Cardiac muscle cell (in vitro differentiated cells and primary cell): ENCODE measurements around the gene LAMC1. TPM values are rescaled to one million over a fixed set of nuclear protein-coding genes. Genes with fewer than 3 reads are reported as not detected.
A peak's percentile ranks its signal among the peaks of the same experiment; 100 is the strongest.

Source experiments
- DNase-seq, 2 donors: peaks; one replicate each; pipeline versions ENCODE4 v3.0.0 to v3.0.0-alpha.2; 2010 to 2017; ENCODE audit warnings: low read depth in 1 of 2, low spot score in 1 of 2
- H3K27ac ChIP-seq: fragments of 200-600 bp; sonication (generic); 2 replicates; pipeline ENCODE4 v1.5.1; 2016
- H3K27me3 ChIP-seq: fragments of 200-600 bp; sonication (generic); 2 replicates; pipeline ENCODE4 v1.6.0; 2016; ENCODE audit warnings: control low read depth
- H3K36me3 ChIP-seq: fragments of 200-600 bp; sonication (generic); 2 replicates; pipeline ENCODE4 v1.5.1; 2016; ENCODE audit warnings: control low read depth
- H3K4me1 ChIP-seq: fragments of 200-600 bp; sonication (generic); 2 replicates; pipeline ENCODE4 v1.8.1; 2017; ENCODE audit warnings: low read depth, mild to moderate bottlenecking, mixed run types
- H3K4me3 ChIP-seq: fragments of 200-600 bp; sonication (generic); 2 replicates; pipeline ENCODE4 v1.5.1; 2016; ENCODE audit warnings: mild to moderate bottlenecking
- H3K9me3 ChIP-seq: fragments of 200-600 bp; sonication (generic); 2 replicates; pipeline ENCODE4 v1.5.1; 2017; ENCODE audit warnings: low read depth, mild to moderate bottlenecking, control low read depth
- polyA plus RNA-seq: library from polyadenylated mRNA; unstranded; fragments of >200 nt; fragmentation: Nextera tagmentation; extraction: Ambion mirVana; gene quantifications from 2 replicates; pipeline ENCODE4 v1.2.1, GENCODE V29; 2016
- total RNA-seq: library from RNA; depleted of rRNA; stranded (reverse); fragments of >200 nt; gene quantifications from 2 replicates; pipeline ENCODE4 v1.2.3, GENCODE V29; 2016
- TF ChIP-seq, protein P1 (sequence below): IDR thresholded peaks from 2 replicates; pipeline ENCODE4 v1.5.1; 2012; ENCODE audit warnings: low read depth, mild to moderate bottlenecking, low read length

LAMC1 gene
- total and polyA plus RNA-seq, 2 experiments from 2014 or later: 66.4 to 329 TPM

DNA sequence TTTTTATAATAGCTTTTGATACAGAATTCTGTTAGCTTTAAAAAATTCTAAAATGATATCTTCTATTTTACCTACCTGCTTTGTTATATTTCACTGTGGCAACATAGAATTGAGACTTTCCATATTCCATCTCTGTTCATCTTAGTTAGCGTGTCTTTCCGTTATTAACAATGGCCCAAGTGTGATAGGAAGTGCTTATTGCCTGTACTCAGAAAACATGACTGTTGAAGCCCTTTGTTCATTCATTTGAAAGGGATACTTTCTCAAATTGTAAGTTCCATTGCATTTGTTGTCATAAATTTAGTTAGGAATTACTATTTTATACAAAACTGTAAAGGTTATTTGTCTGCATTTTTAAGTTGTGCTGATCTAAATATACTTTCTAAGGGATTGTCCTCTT lies 73.1 kb downstream of the LAMC1 start:
- no peaks in the 10 kb centered on the region for H3K36me3 ChIP-seq
- H3K27ac ChIP-seq: no peak overlapping the region
- no peaks in the 10 kb centered on the region for H3K9me3 ChIP-seq
- TF ChIP-seq, protein P1, sequence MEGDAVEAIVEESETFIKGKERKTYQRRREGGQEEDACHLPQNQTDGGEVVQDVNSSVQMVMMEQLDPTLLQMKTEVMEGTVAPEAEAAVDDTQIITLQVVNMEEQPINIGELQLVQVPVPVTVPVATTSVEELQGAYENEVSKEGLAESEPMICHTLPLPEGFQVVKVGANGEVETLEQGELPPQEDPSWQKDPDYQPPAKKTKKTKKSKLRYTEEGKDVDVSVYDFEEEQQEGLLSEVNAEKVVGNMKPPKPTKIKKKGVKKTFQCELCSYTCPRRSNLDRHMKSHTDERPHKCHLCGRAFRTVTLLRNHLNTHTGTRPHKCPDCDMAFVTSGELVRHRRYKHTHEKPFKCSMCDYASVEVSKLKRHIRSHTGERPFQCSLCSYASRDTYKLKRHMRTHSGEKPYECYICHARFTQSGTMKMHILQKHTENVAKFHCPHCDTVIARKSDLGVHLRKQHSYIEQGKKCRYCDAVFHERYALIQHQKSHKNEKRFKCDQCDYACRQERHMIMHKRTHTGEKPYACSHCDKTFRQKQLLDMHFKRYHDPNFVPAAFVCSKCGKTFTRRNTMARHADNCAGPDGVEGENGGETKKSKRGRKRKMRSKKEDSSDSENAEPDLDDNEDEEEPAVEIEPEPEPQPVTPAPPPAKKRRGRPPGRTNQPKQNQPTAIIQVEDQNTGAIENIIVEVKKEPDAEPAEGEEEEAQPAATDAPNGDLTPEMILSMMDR: no peak
- H3K4me1 ChIP-seq: peaks cover 2% of the 10 kb centered on the region
- H3K4me3 ChIP-seq: no peak overlapping the region
- no peak for DNase-seq
- no peaks in the 10 kb centered on the region for H3K27me3 ChIP-seq

DNA sequence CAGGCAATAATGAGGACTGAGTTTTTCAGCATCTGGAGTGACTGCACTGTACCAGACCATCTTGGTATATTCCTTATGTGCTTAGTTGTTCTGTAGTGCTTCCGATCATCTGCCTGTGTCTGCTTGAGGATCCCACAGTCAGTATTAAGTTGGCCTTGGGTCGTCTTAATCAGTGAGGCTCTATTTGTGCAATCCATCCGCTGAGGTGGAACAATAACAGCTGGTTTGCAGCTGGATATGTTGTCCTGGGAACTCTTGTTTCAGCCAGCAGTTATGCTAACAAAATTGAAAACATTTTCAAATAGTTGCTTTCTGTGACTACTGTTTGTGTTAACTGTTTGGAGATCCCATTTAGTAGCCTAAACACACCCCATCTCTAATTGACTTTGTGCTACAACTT lies 73.7 kb downstream of the LAMC1 start:
- Histone ChIP-seq H3K36me3 (no peaks in the 10 kb centered on the region), H3K4me1 (no peaks in the 10 kb centered on the region), H3K27me3 (no peaks in the 10 kb centered on the region), H3K9me3 (no peaks in the 10 kb centered on the region), H3K27ac (no peak overlapping the region), H3K4me3 (no peak overlapping the region)
- DNase-seq: peak in 1 of 2 donors; percentile 90
- TF ChIP-seq, protein P1: no peak

DNA sequence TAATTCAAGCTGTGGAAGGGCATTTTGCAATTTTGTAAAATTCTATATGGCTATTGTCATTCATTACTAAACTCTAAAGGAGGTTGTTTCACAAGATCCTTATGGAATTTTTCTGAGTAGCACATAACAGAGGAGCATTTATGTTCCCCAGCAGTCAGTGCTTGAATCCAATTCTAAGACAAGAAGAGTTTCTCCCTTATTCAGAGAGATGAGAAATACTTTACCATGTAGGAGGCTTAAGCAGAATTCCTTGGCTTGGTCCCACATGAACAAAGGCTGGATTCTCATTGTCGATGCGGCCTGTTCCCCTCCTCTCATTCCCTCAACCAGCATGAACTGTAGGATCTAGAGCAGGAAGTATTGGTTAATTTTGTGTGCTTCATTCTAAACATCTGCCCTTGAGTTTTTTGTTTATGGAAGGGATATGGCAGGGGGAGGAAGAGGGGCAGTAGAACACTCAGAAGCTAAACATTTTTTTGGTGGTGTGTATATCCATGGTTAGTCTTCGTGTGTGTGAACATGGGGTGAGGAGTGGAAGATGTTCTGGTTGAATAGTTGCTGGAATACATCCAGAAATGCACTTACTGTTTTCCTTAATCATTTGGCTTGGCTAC lies 74.3 kb downstream of the LAMC1 start:
- H3K4me3 ChIP-seq: no peak overlapping the region
- no peaks in the 10 kb centered on the region for H3K36me3 ChIP-seq
- TF ChIP-seq, protein P1: no peak
- H3K9me3 ChIP-seq: no peaks in the 10 kb centered on the region
- no peaks in the 10 kb centered on the region for H3K4me1 ChIP-seq
- no peaks in the 10 kb centered on the region for H3K27me3 ChIP-seq
- H3K27ac ChIP-seq: no peak overlapping the region
- peak in 1 of 2 donors; percentile 88 for DNase-seq

DNA sequence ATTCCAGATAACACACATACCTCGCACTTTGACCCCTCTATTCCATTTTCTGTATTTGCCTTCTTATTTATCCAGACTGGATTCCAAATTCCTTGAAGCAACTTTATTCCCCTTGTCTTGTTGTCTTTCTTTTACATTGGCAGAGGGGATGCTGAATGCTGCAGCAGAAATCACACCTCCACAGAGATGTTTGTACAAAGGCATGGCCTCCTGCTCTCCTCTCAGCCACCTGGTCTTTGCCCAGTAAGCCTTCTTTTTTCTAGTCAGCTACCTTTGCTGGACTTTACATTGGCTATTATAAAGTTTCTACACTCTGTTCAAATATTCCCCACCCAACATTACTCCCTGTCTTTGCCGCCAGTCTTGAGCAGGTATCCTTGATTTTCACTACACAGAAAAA lies 75.1 kb downstream of the LAMC1 start:
- Histone ChIP-seq H3K36me3 (peaks cover under 1% of the 10 kb centered on the region), H3K4me3 (no peak overlapping the region), H3K27ac (no peak overlapping the region), H3K4me1 (peaks cover 4% of the 10 kb centered on the region), H3K27me3 (no peaks in the 10 kb centered on the region), H3K9me3 (no peaks in the 10 kb centered on the region)
- TF ChIP-seq, protein P1: no peak
- DNase-seq: no peak

DNA sequence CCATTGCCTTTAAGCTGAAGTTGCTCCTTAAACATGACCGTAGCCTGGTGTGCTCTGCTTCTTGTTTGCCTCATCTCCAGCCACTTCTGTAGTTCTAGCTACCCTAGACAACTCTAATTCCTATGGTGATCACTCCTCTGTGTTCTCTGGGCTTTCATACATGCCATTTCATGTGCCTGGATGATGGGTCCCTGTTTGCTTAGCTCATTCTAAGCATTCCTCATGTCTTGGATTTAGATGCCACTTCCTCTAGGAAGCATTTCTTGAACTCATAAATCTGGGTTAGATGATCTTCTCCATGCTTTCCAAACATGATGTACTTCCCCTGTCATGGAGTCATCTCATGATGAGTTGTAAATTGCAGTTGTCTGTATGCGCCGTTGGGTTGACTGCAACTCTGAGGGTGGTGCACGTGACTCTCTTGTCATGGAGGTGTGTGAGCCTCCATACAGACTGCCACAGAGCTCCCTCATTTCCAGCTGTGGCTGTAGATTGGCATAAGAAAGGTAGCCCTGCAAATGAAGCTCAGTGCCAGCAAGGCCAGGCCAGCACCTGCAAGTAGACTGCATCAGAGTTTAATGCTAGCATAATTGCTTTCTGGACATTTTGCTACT lies 77.2 kb downstream of the LAMC1 start:
- no peak for DNase-seq
- Histone ChIP-seq H3K36me3 (peaks cover 11% of the 10 kb centered on the region), H3K9me3 (no peaks in the 10 kb centered on the region), H3K27me3 (no peaks in the 10 kb centered on the region), H3K4me1 (peaks cover 10% of the 10 kb centered on the region), H3K27ac (no peak overlapping the region), H3K4me3 (no peak overlapping the region)
- TF ChIP-seq, protein P1: no peak
